Caco-2 (cell line): ENCODE measurements around the gene DBP. TPM values are rescaled to one million over a fixed set of nuclear protein-coding genes. Genes with fewer than 3 reads are reported as not detected.

ENCODE experiments used
- BruUV-seq: library from RNA; stranded (reverse); fragments of 400-500 nt; replicated peaks from 2 replicates; lab custom pipeline; 2021; lab: Mats Ljungman, UMichigan
- CTCF ChIA-PET: fragments of 300-600 bp; sonication (Branson Sonifier 250); formaldehyde crosslinking; loops from one replicate; lab custom pipeline; 2022; ENCODE audit warnings: antibody characterized with exemption; lab: Charles Lee
- POLR2A ChIA-PET: fragments of 300-600 bp; sonication (Branson Sonifier 250); formaldehyde crosslinking; loops from one replicate; lab custom pipeline; 2022; ENCODE audit warnings: antibody characterized with exemption; lab: Charles Lee
- DNase-seq, 2 experiments: peaks; one replicate each; pipeline versions ENCODE4 v3.0.0 to v3.0.0-alpha.2; 2020 to 2022
- H3K27me3 ChIP-seq: replicated peaks from 2 replicates; pipeline ENCODE4 v1.6.0; 2011; ENCODE audit warnings: low read length; ENCODE audit not compliant: control insufficient read depth, insufficient read depth
- H3K36me3 ChIP-seq: 2 replicates; pipeline ENCODE4 v1.5.1; 2011; ENCODE audit warnings: low read length; ENCODE audit not compliant: control insufficient read depth, insufficient read depth
- H3K4me1 ChIP-seq: fragments of 250-450 bp; sonication (Bioruptor Pico); 2 replicates; pipeline ENCODE4 v1.5.1; 2020; ENCODE audit warnings: mild to moderate bottlenecking
- H3K4me3 ChIP-seq: 2 replicates; pipeline ENCODE4 v1.5.1; 2011; ENCODE audit warnings: low read depth, mild to moderate bottlenecking, control low read depth, low read length
- H3K9me3 ChIP-seq: fragments of 250-450 bp; sonication (Bioruptor Pico); 2 replicates; pipeline ENCODE4 v1.5.1; 2020; ENCODE audit warnings: mild to moderate bottlenecking, moderate library complexity
- H3K27ac Mint-ChIP-seq: one replicate; pipeline ENCODE4 v1.8.0; 2022; ENCODE audit warnings: mixed read lengths; ENCODE audit not compliant: unreplicated experiment
- H3K27me3 Mint-ChIP-seq: one replicate; pipeline ENCODE4 v1.8.0; 2022; ENCODE audit warnings: mixed read lengths; ENCODE audit not compliant: insufficient read depth, unreplicated experiment
- H3K36me3 Mint-ChIP-seq: one replicate; pipeline ENCODE4 v1.8.0; 2022; ENCODE audit warnings: mild to moderate bottlenecking, mixed read lengths; ENCODE audit not compliant: insufficient read depth, unreplicated experiment
- H3K4me1 Mint-ChIP-seq: one replicate; pipeline ENCODE4 v1.8.0; 2022; ENCODE audit warnings: low read depth, mixed read lengths; ENCODE audit not compliant: unreplicated experiment
- H3K4me3 Mint-ChIP-seq: one replicate; pipeline ENCODE4 v1.8.0; 2022; ENCODE audit warnings: mild to moderate bottlenecking, moderate library complexity, mixed read lengths; ENCODE audit not compliant: unreplicated experiment
- H3K9me3 Mint-ChIP-seq: one replicate; pipeline ENCODE4 v1.8.0; 2022; ENCODE audit warnings: mixed read lengths; ENCODE audit not compliant: unreplicated experiment
- intact Hi-C: fragments of 100-400 bp; cut with micrococcal nuclease; formaldehyde crosslinking; loops from one replicate; pipeline ENCODE4 v1.10.0; 2022; ENCODE audit not compliant: unreplicated experiment
- total RNA-seq: library from RNA; stranded (reverse); gene quantifications from 2 replicates; pipeline ENCODE4 v1.2.3, GENCODE V29; 2022
- TF ChIP-seq, protein P1 (sequence below), 2 experiments: fragments of 200-600 bp in 1 of 2; IDR thresholded peaks; 1 replicate in 1 of 2; 2 replicates in 1 of 2; pipeline versions ENCODE4 v1.5.1 to v1.8.0; 2011 to 2022; ENCODE audit warnings: antibody characterized with exemption in 1 of 2, control low read depth in 1 of 2, inconsistent platforms in 1 of 2, low read depth in 1 of 2, low read length in 1 of 2, mild to moderate bottlenecking in 1 of 2, moderate library complexity in 1 of 2; ENCODE audit not compliant: insufficient read depth in 1 of 2, severe bottlenecking in 1 of 2, unreplicated experiment in 1 of 2

DBP gene
- total RNA-seq, 1 experiment from 2014 or later = 17.4 TPM

- H3K9me3 ChIP-seq = no peaks in the 10 kb centered on the region
- H3K4me1 Mint-ChIP-seq = peaks cover 16% of the 10 kb centered on the region
- POLR2A ChIA-PET = interaction anchor here (0.6 to 2.1 kb wide), 5 partner anchors 15 to 227 kb away, joined by 4 to 12 read pairs (median 7); partner anchors contain the start of genes PPP1R15A, RPL18 and SPHK2
- peak overlapping the region; percentile 77 for H3K4me3 Mint-ChIP-seq
- BruUV-seq = no TSS peak
- DNase-seq = peak; percentile 72 to 76
- CTCF ChIA-PET = interaction anchor here (0.5 to 2.7 kb wide), 13 partner anchors 30 to 1308 kb away, joined by 3 to 28 read pairs (median 6); partner anchors contain the start of gene FUT2
- TF ChIP-seq, protein P1, sequence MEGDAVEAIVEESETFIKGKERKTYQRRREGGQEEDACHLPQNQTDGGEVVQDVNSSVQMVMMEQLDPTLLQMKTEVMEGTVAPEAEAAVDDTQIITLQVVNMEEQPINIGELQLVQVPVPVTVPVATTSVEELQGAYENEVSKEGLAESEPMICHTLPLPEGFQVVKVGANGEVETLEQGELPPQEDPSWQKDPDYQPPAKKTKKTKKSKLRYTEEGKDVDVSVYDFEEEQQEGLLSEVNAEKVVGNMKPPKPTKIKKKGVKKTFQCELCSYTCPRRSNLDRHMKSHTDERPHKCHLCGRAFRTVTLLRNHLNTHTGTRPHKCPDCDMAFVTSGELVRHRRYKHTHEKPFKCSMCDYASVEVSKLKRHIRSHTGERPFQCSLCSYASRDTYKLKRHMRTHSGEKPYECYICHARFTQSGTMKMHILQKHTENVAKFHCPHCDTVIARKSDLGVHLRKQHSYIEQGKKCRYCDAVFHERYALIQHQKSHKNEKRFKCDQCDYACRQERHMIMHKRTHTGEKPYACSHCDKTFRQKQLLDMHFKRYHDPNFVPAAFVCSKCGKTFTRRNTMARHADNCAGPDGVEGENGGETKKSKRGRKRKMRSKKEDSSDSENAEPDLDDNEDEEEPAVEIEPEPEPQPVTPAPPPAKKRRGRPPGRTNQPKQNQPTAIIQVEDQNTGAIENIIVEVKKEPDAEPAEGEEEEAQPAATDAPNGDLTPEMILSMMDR (IDR thresholded peaks at IDR 0.05; ENCODE audit: insufficient read depth in 1 of 2, low read depth in 1 of 2, low read length in 1 of 2, severe bottlenecking in 1 of 2, unreplicated experiment in 1 of 2) = no peak
- no peaks in the 10 kb centered on the region for H3K27me3 ChIP-seq
- intact Hi-C loops = loop anchor here (5.0 kb wide), 1 partner anchor 42 kb away; no protein-coding TSS in a partner anchor
- peaks cover 9% of the 10 kb centered on the region; the same call in 1 of the 2 replicates for H3K4me1 ChIP-seq
- no peaks in the 10 kb centered on the region for H3K27me3 Mint-ChIP-seq
- H3K36me3 Mint-ChIP-seq = no peaks in the 10 kb centered on the region
- H3K9me3 Mint-ChIP-seq = no peaks in the 10 kb centered on the region
- H3K4me3 ChIP-seq = peak overlapping the region; percentile 56
- H3K27ac Mint-ChIP-seq = peak overlapping the region; percentile 69
- H3K36me3 ChIP-seq = no peaks in the 10 kb centered on the region
Observed at GRCh38 chr19:48644839-48645619, 7.8 kb upstream of the DBP start.

GRCh38 chr19:48644355-48644754 lies 7.2 kb upstream of the DBP start:
- H3K4me1 ChIP-seq = peaks cover 9% of the 10 kb centered on the region; the same call in 1 of the 2 replicates
- intact Hi-C loops = no loop called here
- no peaks in the 10 kb centered on the region for H3K27me3 ChIP-seq
- no TSS peak for BruUV-seq
- Mint-ChIP-seq H3K4me1 (peaks cover 16% of the 10 kb centered on the region), H3K27ac (no peak overlapping the region), H3K4me3 (no peak overlapping the region), H3K9me3 (no peaks in the 10 kb centered on the region), H3K36me3 (peaks cover 2% of the 10 kb centered on the region), H3K27me3 (no peaks in the 10 kb centered on the region)
- ChIA-PET POLR2A (no interaction called here), CTCF (interaction anchor here (0.5 to 2.7 kb wide), 2 partner anchors 92 to 95 kb away, joined by 4 to 28 read pairs; no protein-coding TSS in a partner anchor)
- no peak for DNase-seq
- TF ChIP-seq, protein P1 (IDR thresholded peaks at IDR 0.05; ENCODE audit: insufficient read depth in 1 of 2, low read depth in 1 of 2, low read length in 1 of 2, severe bottlenecking in 1 of 2, unreplicated experiment in 1 of 2) = no peak
- H3K4me3 ChIP-seq = no peak overlapping the region
- H3K36me3 ChIP-seq = no peaks in the 10 kb centered on the region
- H3K9me3 ChIP-seq = no peaks in the 10 kb centered on the region

DNA sequence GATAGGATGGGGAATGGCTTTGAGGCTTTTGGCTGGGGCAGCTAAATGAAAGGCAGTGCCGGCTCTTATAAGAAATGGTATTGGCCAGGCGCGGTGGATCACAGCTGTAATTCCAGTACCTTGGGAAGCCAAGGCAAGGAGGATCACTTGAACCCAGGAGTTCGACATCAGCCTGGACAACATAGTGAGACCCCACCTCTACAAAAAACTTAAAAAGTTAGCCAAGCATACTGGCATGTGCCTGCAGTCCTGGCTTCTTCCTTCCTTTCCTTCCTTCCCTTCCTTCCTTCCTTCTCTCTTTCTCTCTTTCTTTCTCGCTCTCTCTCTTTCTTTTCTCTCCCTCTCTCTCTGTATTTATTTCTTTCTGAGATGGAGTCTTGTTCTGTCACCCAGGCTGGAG lies 5.7 kb upstream of the DBP start:
- no peak for DNase-seq
- H3K4me3 ChIP-seq = no peak overlapping the region
- H3K27me3 ChIP-seq = no peaks in the 10 kb centered on the region
- ChIA-PET CTCF (interaction anchor here (0.6 kb wide), 1 partner anchor 9 kb away, joined by 5 read pairs; no protein-coding TSS in a partner anchor), POLR2A (no interaction called here)
- intact Hi-C loops = no loop called here
- H3K36me3 ChIP-seq = no peaks in the 10 kb centered on the region
- TF ChIP-seq, protein P1 (IDR thresholded peaks at IDR 0.05; ENCODE audit: insufficient read depth in 1 of 2, low read depth in 1 of 2, low read length in 1 of 2, severe bottlenecking in 1 of 2, unreplicated experiment in 1 of 2) = no peak
- Mint-ChIP-seq H3K36me3 (peaks cover 16% of the 10 kb centered on the region), H3K4me1 (peaks cover 29% of the 10 kb centered on the region), H3K9me3 (peaks cover 9% of the 10 kb centered on the region), H3K27ac (no peak overlapping the region), H3K27me3 (no peaks in the 10 kb centered on the region), H3K4me3 (no peak overlapping the region)
- peaks cover 15% of the 10 kb centered on the region for H3K4me1 ChIP-seq
- BruUV-seq = no TSS peak
- no peaks in the 10 kb centered on the region for H3K9me3 ChIP-seq
